Measurements from ENCODE around the gene PPP1R36. TPM values are rescaled to one million over a fixed set of nuclear protein-coding genes. Genes with fewer than 3 reads are reported as not detected.
"Not testable (repeated sequence)": the region's sequence is repeated elsewhere in the genome, so short reads cannot be mapped to it uniquely, and the experiment has no call there.

PPP1R36 gene
- total RNA-seq, 1 donor from 2014 or later: 1.1 TPM

- Mint-ChIP-seq H3K27ac (ENCODE audit: unreplicated experiment) (no peak overlapping the region), H3K27me3 (ENCODE audit: low read depth) (no peaks in the 10 kb centered on the region), H3K36me3 (ENCODE audit: low read depth) (no peaks in the 10 kb centered on the region), H3K4me3 (ENCODE audit: unreplicated experiment) (no peak overlapping the region), H3K9me3 (ENCODE audit: low read depth) (no peaks in the 10 kb centered on the region), H3K4me1 (ENCODE audit: low read depth) (peaks cover 13% of the 10 kb centered on the region)
- TF ChIP-seq CTCF (IDR thresholded peaks at IDR 0.05): no peak
- DNase-seq (ENCODE audit: low spot score): no peak
Observed at GRCh38 chr14:64561631-64562030, 11.9 kb downstream of the PPP1R36 start.

GRCh38 chr14:64562436-64562835 is 12.7 kb downstream of the PPP1R36 start:
- no peak for TF ChIP-seq CTCF (IDR thresholded peaks at IDR 0.05)
- no peak overlapping the region for H3K27ac Mint-ChIP-seq (ENCODE audit: unreplicated experiment)
- H3K9me3 Mint-ChIP-seq (ENCODE audit: low read depth): no peaks in the 10 kb centered on the region
- H3K4me3 Mint-ChIP-seq (ENCODE audit: unreplicated experiment): no peak overlapping the region
- H3K4me1 Mint-ChIP-seq (ENCODE audit: low read depth): peaks cover 21% of the 10 kb centered on the region
- no peak for DNase-seq (ENCODE audit: low spot score)
- no peaks in the 10 kb centered on the region for H3K36me3 Mint-ChIP-seq (ENCODE audit: low read depth)
- H3K27me3 Mint-ChIP-seq (ENCODE audit: low read depth): no peaks in the 10 kb centered on the region

- DNase-seq (ENCODE audit: low spot score): no peak
- Mint-ChIP-seq H3K4me1 (ENCODE audit: low read depth) (peaks cover 28% of the 10 kb centered on the region), H3K27me3 (ENCODE audit: low read depth) (no peaks in the 10 kb centered on the region), H3K9me3 (ENCODE audit: low read depth) (no peaks in the 10 kb centered on the region), H3K4me3 (ENCODE audit: unreplicated experiment) (no peak overlapping the region), H3K27ac (ENCODE audit: unreplicated experiment) (no peak overlapping the region), H3K36me3 (ENCODE audit: low read depth) (no peaks in the 10 kb centered on the region)
- no peak for TF ChIP-seq CTCF (IDR thresholded peaks at IDR 0.05)
Observed at GRCh38 chr14:64563696-64564095, 13.9 kb downstream of the PPP1R36 start.

- Mint-ChIP-seq H3K9me3 (ENCODE audit: low read depth) (no peaks in the 10 kb centered on the region), H3K36me3 (ENCODE audit: low read depth) (no peaks in the 10 kb centered on the region), H3K27me3 (ENCODE audit: low read depth) (no peaks in the 10 kb centered on the region), H3K4me1 (ENCODE audit: low read depth) (peaks cover 36% of the 10 kb centered on the region), H3K27ac (ENCODE audit: unreplicated experiment) (peak overlapping the region; percentile 79), H3K4me3 (ENCODE audit: unreplicated experiment) (no peak overlapping the region)
- peak; percentile 8 for TF ChIP-seq CTCF (IDR thresholded peaks at IDR 0.05)
- DNase-seq (ENCODE audit: low spot score): no peak
Observed at GRCh38 chr14:64566651-64567122, 16.9 kb downstream of the PPP1R36 start.

- H3K27ac Mint-ChIP-seq (ENCODE audit: unreplicated experiment): peak overlapping the region; percentile 43
- H3K4me3 Mint-ChIP-seq (ENCODE audit: unreplicated experiment): no peak overlapping the region
- TF ChIP-seq CTCF (IDR thresholded peaks at IDR 0.05): no peak
- no peaks in the 10 kb centered on the region for H3K27me3 Mint-ChIP-seq (ENCODE audit: low read depth)
- H3K9me3 Mint-ChIP-seq (ENCODE audit: low read depth): no peaks in the 10 kb centered on the region
- H3K4me1 Mint-ChIP-seq (ENCODE audit: low read depth): peaks cover 46% of the 10 kb centered on the region
- DNase-seq (ENCODE audit: low spot score): no peak
- H3K36me3 Mint-ChIP-seq (ENCODE audit: low read depth): no peaks in the 10 kb centered on the region
Observed at GRCh38 chr14:64569138-64569631, 19.4 kb downstream of the PPP1R36 start.

GRCh38 chr14:64569646-64570045 is 19.9 kb downstream of the PPP1R36 start:
- H3K27ac Mint-ChIP-seq (ENCODE audit: unreplicated experiment); H3K27me3 Mint-ChIP-seq (ENCODE audit: low read depth); DNase-seq (ENCODE audit: low spot score); H3K4me3 Mint-ChIP-seq (ENCODE audit: unreplicated experiment); H3K9me3 Mint-ChIP-seq (ENCODE audit: low read depth); H3K36me3 Mint-ChIP-seq (ENCODE audit: low read depth): not testable (repeated sequence)
- H3K4me1 Mint-ChIP-seq (ENCODE audit: low read depth): peaks cover 48% of the 10 kb centered on the region
